Measurements from ENCODE around the gene CALCOCO2.
"Not testable (repeated sequence)": the region's sequence is repeated elsewhere in the genome, so short reads cannot be mapped to it uniquely, and the experiment has no call there.

Gene CALCOCO2

GRCh38 chr17:48854774-48855476 is 24.1 kb downstream of the CALCOCO2 start:
- no peaks in the 10 kb centered on the region for H3K9me3 ChIP-seq (ENCODE audit: control insufficient read depth in 2 of 2, low read length in 2 of 2)

DNA sequence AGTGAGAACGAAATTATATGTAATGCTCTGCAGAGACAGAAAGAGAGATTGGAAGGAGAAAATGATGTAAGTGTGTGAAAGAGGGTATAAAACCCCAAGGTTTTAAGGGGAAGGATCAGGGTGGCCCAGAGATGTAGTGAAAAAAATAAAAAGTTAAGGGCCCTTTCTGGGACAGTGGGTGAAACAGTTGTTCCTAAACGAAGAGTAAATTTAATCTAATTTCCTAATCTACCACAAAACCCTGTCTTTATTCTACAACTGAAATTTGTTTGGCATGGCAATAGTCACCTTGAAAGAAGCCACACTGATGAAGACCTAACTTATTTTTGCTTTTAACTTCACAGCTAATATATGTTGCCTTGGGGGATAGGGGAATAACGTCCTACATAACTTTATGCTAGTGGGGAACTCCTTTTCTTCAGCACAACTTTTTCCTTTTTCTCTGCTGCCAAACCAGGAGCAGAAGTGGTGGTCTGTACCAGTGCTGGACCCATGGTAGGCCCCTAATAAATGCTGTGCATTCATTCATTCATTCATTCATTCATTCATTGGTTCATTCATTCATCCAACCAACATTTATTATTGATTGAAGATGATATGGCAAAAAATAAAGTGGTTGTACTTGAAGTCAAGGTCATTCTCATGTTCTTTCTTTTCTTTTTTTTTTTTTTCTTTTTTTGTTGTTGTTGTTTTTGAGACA is 25.4 kb downstream of the CALCOCO2 start:
- no peaks in the 10 kb centered on the region for H3K4me1 ChIP-seq (ENCODE audit: control insufficient read depth, insufficient read depth, low read length)
- no peak overlapping the region for H3K9ac ChIP-seq (ENCODE audit: low read length in 2 of 2)
- H3K27me3 ChIP-seq (ENCODE audit: control insufficient read depth in 1 of 2, insufficient read depth in 2 of 2, low read length in 2 of 2) = no peaks in the 10 kb centered on the region
- no peaks in the 10 kb centered on the region for H3K9me3 ChIP-seq (ENCODE audit: control insufficient read depth in 2 of 2, low read length in 2 of 2)
- H3K4me3 ChIP-seq (ENCODE audit: low read length in 2 of 2) = no peak overlapping the region
- H3K27ac ChIP-seq (ENCODE audit: low read length) = no peak overlapping the region
- H3K36me3 ChIP-seq (ENCODE audit: control insufficient read depth in 2 of 2, insufficient read depth in 2 of 2, low read length in 2 of 2) = peaks cover 38 to 51% of the 10 kb centered on the region in 2 donors

More at GRCh38 chr17:48854774-48855476, 24.1 kb downstream of the CALCOCO2 start:
- H3K27me3 ChIP-seq (ENCODE audit: control insufficient read depth in 1 of 2, insufficient read depth in 2 of 2, low read length in 2 of 2) = no peaks in the 10 kb centered on the region
- H3K4me1 ChIP-seq (ENCODE audit: control insufficient read depth, insufficient read depth, low read length) = no peaks in the 10 kb centered on the region
- H3K27ac ChIP-seq (ENCODE audit: low read length) = no peak overlapping the region
- no peak overlapping the region for H3K4me3 ChIP-seq (ENCODE audit: low read length in 2 of 2)
- H3K36me3 ChIP-seq (ENCODE audit: control insufficient read depth in 2 of 2, insufficient read depth in 2 of 2, low read length in 2 of 2) = peaks cover 35 to 51% of the 10 kb centered on the region in 2 donors
- H3K9ac ChIP-seq (ENCODE audit: low read length in 2 of 2) = no peak overlapping the region

DNA sequence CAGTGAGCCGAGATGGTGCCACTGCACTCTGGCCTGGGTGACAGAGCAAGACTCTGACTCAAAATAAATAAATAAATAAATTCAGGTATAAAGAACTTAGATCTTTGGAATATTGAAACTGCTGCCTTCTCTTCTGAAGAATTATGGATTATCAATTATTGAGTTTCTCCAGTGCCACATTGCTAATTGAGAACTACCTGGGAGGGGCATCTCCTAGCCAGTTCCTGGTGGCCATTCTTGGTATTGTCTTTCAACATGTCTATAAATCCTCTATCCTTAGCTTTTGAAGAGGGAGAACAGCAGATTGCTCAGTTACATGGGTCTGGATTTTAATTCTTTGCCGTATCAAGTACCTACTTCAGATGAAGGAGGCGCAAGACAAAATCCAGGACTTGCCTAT is 29.2 kb downstream of the CALCOCO2 start:
- Histone ChIP-seq H3K9ac (ENCODE audit: low read length in 2 of 2) (no peak overlapping the region), H3K27me3 (ENCODE audit: control insufficient read depth in 1 of 2, insufficient read depth in 2 of 2, low read length in 2 of 2) (no peaks in the 10 kb centered on the region), H3K9me3 (ENCODE audit: control insufficient read depth in 2 of 2, low read length in 2 of 2) (no peaks in the 10 kb centered on the region), H3K4me1 (ENCODE audit: control insufficient read depth, insufficient read depth, low read length) (no peaks in the 10 kb centered on the region), H3K4me3 (ENCODE audit: low read length in 2 of 2) (no peak overlapping the region), H3K27ac (ENCODE audit: low read length) (no peak overlapping the region), H3K36me3 (ENCODE audit: control insufficient read depth in 2 of 2, insufficient read depth in 2 of 2, low read length in 2 of 2) (peaks cover 41 to 47% of the 10 kb centered on the region in 2 donors)

GRCh38 chr17:48860456-48860855 is 29.6 kb downstream of the CALCOCO2 start:
- no peaks in the 10 kb centered on the region for H3K27me3 ChIP-seq (ENCODE audit: control insufficient read depth in 1 of 2, insufficient read depth in 2 of 2, low read length in 2 of 2)
- no peaks in the 10 kb centered on the region for H3K4me1 ChIP-seq (ENCODE audit: control insufficient read depth, insufficient read depth, low read length)
- no peak overlapping the region for H3K27ac ChIP-seq (ENCODE audit: low read length)
- H3K9ac ChIP-seq (ENCODE audit: low read length in 2 of 2) = no peak overlapping the region
- H3K36me3 ChIP-seq (ENCODE audit: control insufficient read depth in 2 of 2, insufficient read depth in 2 of 2, low read length in 2 of 2) = peaks cover 37 to 44% of the 10 kb centered on the region in 2 donors
- H3K4me3 ChIP-seq (ENCODE audit: low read length in 2 of 2) = no peak overlapping the region
- H3K9me3 ChIP-seq (ENCODE audit: control insufficient read depth in 2 of 2, low read length in 2 of 2) = no peaks in the 10 kb centered on the region

- Histone ChIP-seq H3K9ac (ENCODE audit: low read length in 2 of 2) (no peak overlapping the region), H3K36me3 (ENCODE audit: control insufficient read depth in 2 of 2, insufficient read depth in 2 of 2, low read length in 2 of 2) (peaks cover 3 to 15% of the 10 kb centered on the region in 2 donors)
Observed at GRCh38 chr17:48868916-48869500, 38.2 kb downstream of the CALCOCO2 start.

DNA sequence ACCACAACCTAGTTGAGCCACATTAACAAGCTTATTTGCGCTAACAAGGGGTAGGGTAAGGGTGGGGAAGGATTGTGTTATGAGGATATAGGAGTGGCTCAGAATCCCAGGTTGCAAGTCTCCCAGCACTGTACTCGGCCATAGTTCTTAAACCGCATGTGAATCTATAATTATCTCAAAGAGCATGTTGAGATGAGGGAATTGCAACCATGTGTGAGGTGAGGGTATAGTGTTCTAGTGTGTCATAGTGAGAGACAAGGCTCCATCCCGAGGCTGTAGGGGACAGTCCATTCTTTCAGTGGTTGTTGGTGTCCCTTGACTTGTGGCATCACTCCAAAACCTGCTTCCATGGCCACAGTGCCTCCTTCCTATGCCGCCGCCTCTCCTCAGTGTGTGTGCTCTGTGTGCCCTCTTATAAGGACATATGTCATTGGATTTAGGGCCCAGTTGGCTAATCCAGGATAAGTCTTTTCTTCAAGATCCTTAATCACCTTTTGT is 39.0 kb downstream of the CALCOCO2 start:
- no peak overlapping the region for H3K27ac ChIP-seq (ENCODE audit: low read length)
- no peak overlapping the region for H3K4me3 ChIP-seq (ENCODE audit: low read length in 2 of 2)
- peaks cover 3% of the 10 kb centered on the region for H3K4me1 ChIP-seq (ENCODE audit: control insufficient read depth, insufficient read depth, low read length)
- no peaks in the 10 kb centered on the region for H3K27me3 ChIP-seq (ENCODE audit: control insufficient read depth in 1 of 2, insufficient read depth in 2 of 2, low read length in 2 of 2)
- H3K9ac ChIP-seq (ENCODE audit: low read length in 2 of 2) = no peak overlapping the region
- no peaks in the 10 kb centered on the region for H3K9me3 ChIP-seq (ENCODE audit: control insufficient read depth in 2 of 2, low read length in 2 of 2)
- peaks cover 0 to 7% of the 10 kb centered on the region in 2 donors for H3K36me3 ChIP-seq (ENCODE audit: control insufficient read depth in 2 of 2, insufficient read depth in 2 of 2, low read length in 2 of 2)

More at GRCh38 chr17:48868916-48869500, 38.2 kb downstream of the CALCOCO2 start:
- Histone ChIP-seq H3K4me3 (ENCODE audit: low read length in 2 of 2) (no peak overlapping the region), H3K4me1 (ENCODE audit: control insufficient read depth, insufficient read depth, low read length) (peaks cover 3% of the 10 kb centered on the region), H3K9me3 (ENCODE audit: control insufficient read depth in 2 of 2, low read length in 2 of 2) (no peaks in the 10 kb centered on the region), H3K27ac (ENCODE audit: low read length) (no peak overlapping the region), H3K27me3 (ENCODE audit: control insufficient read depth in 1 of 2, insufficient read depth in 2 of 2, low read length in 2 of 2) (no peaks in the 10 kb centered on the region)

GRCh38 chr17:48871035-48871550 is 40.3 kb downstream of the CALCOCO2 start:
- Histone ChIP-seq H3K27ac (ENCODE audit: low read length) (no peak overlapping the region), H3K36me3 (ENCODE audit: control insufficient read depth in 2 of 2, insufficient read depth in 2 of 2, low read length in 2 of 2) (peaks cover 0 to 2% of the 10 kb centered on the region in 2 donors), H3K4me1 (ENCODE audit: control insufficient read depth, insufficient read depth, low read length) (peaks cover 3% of the 10 kb centered on the region), H3K27me3 (ENCODE audit: control insufficient read depth in 1 of 2, insufficient read depth in 2 of 2, low read length in 2 of 2) (no peaks in the 10 kb centered on the region), H3K9ac (ENCODE audit: low read length in 2 of 2) (no peak overlapping the region), H3K4me3 (ENCODE audit: low read length in 2 of 2) (no peak overlapping the region), H3K9me3 (ENCODE audit: control insufficient read depth in 2 of 2, low read length in 2 of 2) (no peaks in the 10 kb centered on the region)

- H3K9ac ChIP-seq (ENCODE audit: low read length in 2 of 2) = no peak overlapping the region
Observed at GRCh38 chr17:48871551-48872351, 40.9 kb downstream of the CALCOCO2 start.

DNA sequence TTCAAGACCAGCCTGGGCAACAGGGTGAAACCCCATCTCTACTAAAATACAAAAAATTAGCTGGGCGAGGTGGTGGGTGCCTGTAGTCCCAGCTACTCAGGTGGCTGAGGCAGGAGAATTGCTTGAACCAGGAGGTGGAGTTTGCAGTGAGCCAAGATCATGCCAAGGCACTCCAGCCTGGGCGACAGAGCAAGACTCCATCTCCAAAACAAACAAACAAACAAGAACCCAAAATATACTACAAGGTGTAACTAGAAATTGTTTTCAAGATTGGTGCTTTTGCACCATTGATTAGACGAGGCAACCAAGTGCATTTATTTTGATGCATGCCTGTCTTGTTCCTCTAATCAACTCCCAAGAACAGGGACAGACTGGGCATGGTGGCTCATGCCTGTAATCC is 41.6 kb downstream of the CALCOCO2 start:
- H3K27me3 ChIP-seq (ENCODE audit: control insufficient read depth in 1 of 2, insufficient read depth in 2 of 2, low read length in 2 of 2); H3K9ac ChIP-seq (ENCODE audit: low read length in 2 of 2); H3K36me3 ChIP-seq (ENCODE audit: control insufficient read depth in 2 of 2, insufficient read depth in 2 of 2, low read length in 2 of 2); H3K4me3 ChIP-seq (ENCODE audit: low read length in 2 of 2); H3K9me3 ChIP-seq (ENCODE audit: control insufficient read depth in 2 of 2, low read length in 2 of 2); H3K27ac ChIP-seq (ENCODE audit: low read length); H3K4me1 ChIP-seq (ENCODE audit: control insufficient read depth, insufficient read depth, low read length): not testable (repeated sequence)

More at GRCh38 chr17:48871551-48872351, 40.9 kb downstream of the CALCOCO2 start:
- no peak overlapping the region for H3K27ac ChIP-seq (ENCODE audit: low read length)
- H3K4me1 ChIP-seq (ENCODE audit: control insufficient read depth, insufficient read depth, low read length) = peaks cover 3% of the 10 kb centered on the region
- no peaks in the 10 kb centered on the region for H3K36me3 ChIP-seq (ENCODE audit: control insufficient read depth in 2 of 2, insufficient read depth in 2 of 2, low read length in 2 of 2)
- H3K9me3 ChIP-seq (ENCODE audit: control insufficient read depth in 2 of 2, low read length in 2 of 2) = no peaks in the 10 kb centered on the region
- no peaks in the 10 kb centered on the region for H3K27me3 ChIP-seq (ENCODE audit: control insufficient read depth in 1 of 2, insufficient read depth in 2 of 2, low read length in 2 of 2)
- H3K4me3 ChIP-seq (ENCODE audit: low read length in 2 of 2) = no peak overlapping the region

DNA sequence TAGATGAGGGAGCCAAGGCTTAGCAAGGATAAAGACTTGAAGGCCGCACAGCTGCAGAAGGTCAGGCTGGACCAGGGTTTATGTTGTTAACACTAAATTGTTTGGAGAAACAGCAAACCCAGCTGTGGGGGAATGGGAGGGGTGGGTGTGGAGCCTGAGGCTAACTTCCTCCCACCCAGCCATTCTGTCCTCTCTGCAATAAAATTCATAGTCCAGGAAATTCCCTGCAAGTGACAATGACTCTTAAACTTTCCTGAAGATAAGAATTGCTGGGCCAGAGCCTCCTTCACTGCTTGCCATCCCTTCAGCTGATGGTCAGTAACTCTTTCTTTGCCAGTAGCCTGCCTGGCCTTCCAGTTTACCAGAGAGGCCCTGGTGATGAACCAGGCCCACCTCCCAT is 42.4 kb downstream of the CALCOCO2 start:
- H3K9me3 ChIP-seq (ENCODE audit: control insufficient read depth in 2 of 2, low read length in 2 of 2) = no peaks in the 10 kb centered on the region
- no peak overlapping the region for H3K27ac ChIP-seq (ENCODE audit: low read length)

More for the DNA sequence above, 42.4 kb downstream of the CALCOCO2 start:
- Histone ChIP-seq H3K27me3 (ENCODE audit: control insufficient read depth in 1 of 2, insufficient read depth in 2 of 2, low read length in 2 of 2) (peaks cover 0 to 2% of the 10 kb centered on the region in 2 donors), H3K4me1 (ENCODE audit: control insufficient read depth, insufficient read depth, low read length) (peaks cover 3% of the 10 kb centered on the region), H3K4me3 (ENCODE audit: low read length in 2 of 2) (no peak overlapping the region), H3K9ac (ENCODE audit: low read length in 2 of 2) (no peak overlapping the region), H3K36me3 (ENCODE audit: control insufficient read depth in 2 of 2, insufficient read depth in 2 of 2, low read length in 2 of 2) (no peaks in the 10 kb centered on the region)

Measured in stomach smooth muscle (tissue), 2 donors.